22Rv1 (cell line): ENCODE data around the gene MTOR.
"Not testable (repeated sequence)": the region's sequence is repeated elsewhere in the genome, so short reads cannot be mapped to it uniquely, and the experiment has no call there.

Source experiments
- ZFX ChIP-seq: fragments of 450-650 bp; IDR thresholded peaks from 2 replicates; pipeline ENCODE4 v1.6.1; 2017; ENCODE audit warnings: antibody characterized with exemption, borderline replicate concordance
- TF ChIP-seq, protein P1 (sequence below): fragments of 450-650 bp; IDR thresholded peaks from 2 replicates; pipeline ENCODE4 v1.5.1; 2017; ENCODE audit warnings: mild to moderate bottlenecking

- TF ChIP-seq, protein P1, sequence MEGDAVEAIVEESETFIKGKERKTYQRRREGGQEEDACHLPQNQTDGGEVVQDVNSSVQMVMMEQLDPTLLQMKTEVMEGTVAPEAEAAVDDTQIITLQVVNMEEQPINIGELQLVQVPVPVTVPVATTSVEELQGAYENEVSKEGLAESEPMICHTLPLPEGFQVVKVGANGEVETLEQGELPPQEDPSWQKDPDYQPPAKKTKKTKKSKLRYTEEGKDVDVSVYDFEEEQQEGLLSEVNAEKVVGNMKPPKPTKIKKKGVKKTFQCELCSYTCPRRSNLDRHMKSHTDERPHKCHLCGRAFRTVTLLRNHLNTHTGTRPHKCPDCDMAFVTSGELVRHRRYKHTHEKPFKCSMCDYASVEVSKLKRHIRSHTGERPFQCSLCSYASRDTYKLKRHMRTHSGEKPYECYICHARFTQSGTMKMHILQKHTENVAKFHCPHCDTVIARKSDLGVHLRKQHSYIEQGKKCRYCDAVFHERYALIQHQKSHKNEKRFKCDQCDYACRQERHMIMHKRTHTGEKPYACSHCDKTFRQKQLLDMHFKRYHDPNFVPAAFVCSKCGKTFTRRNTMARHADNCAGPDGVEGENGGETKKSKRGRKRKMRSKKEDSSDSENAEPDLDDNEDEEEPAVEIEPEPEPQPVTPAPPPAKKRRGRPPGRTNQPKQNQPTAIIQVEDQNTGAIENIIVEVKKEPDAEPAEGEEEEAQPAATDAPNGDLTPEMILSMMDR: not testable (repeated sequence)
- TF ChIP-seq ZFX: not testable (repeated sequence)
Measured at GRCh38 chr1:11297774-11298173, 35.4 kb upstream of the MTOR start.
